Stimulated activated CD8-positive, alpha-beta memory T cell treated with anti-CD3 and anti-CD28 coated beads, Interleukin-4, amount 100 ng/mL, for 4 hours (primary cell): ENCODE results near the gene ICAM2.

Source experiments
- DNase-seq, 2 donors: peaks; one replicate each; pipeline ENCODE4 v3.0.0-alpha.2; 2020; ENCODE audit warnings: low read depth in 2 of 2, low spot score in 1 of 2

ICAM2 gene

GRCh38 chr17:63975541-63976092 is 44.8 kb downstream of the ICAM2 start:
- no peak for DNase-seq

- no peak for DNase-seq
Measured at GRCh38 chr17:63974594-63975192, 45.7 kb downstream of the ICAM2 start.

GRCh38 chr17:63973930-63974593 is 46.4 kb downstream of the ICAM2 start:
- DNase-seq = no peak

- no peak for DNase-seq
Measured at GRCh38 chr17:63973247-63973646, 47.2 kb downstream of the ICAM2 start.

GRCh38 chr17:63972796-63973195 is 47.6 kb downstream of the ICAM2 start, which contains the start of gene SCN4A:
SCN4A (minus strand) TSS chr17:63972918; CDS start chr17:63972841, 77 bp downstream.
- no peak for DNase-seq

GRCh38 chr17:63969278-63969677 is 51.2 kb downstream of the ICAM2 start:
- DNase-seq = no peak

GRCh38 chr17:63967953-63968352 is 52.5 kb downstream of the ICAM2 start:
- no peak for DNase-seq

GRCh38 chr17:63966646-63967264 is 53.7 kb downstream of the ICAM2 start:
- peak in 1 of 2 donors; percentile 35 for DNase-seq

- DNase-seq = no peak
Measured at GRCh38 chr17:63963123-63963522, 57.3 kb downstream of the ICAM2 start.

GRCh38 chr17:63962298-63962744 is 58.1 kb downstream of the ICAM2 start:
- DNase-seq = no peak

GRCh38 chr17:63961355-63962212 is 58.8 kb downstream of the ICAM2 start:
- no peak for DNase-seq

- no peak for DNase-seq
Measured at GRCh38 chr17:63960430-63960829, 60.0 kb downstream of the ICAM2 start.

- DNase-seq = no peak
Measured at GRCh38 chr17:63960006-63960405, 60.4 kb downstream of the ICAM2 start.

- DNase-seq = no peak
Measured at GRCh38 chr17:63956296-63956920, 64.0 kb downstream of the ICAM2 start.

GRCh38 chr17:63955791-63956190 is 64.6 kb downstream of the ICAM2 start:
- DNase-seq = no peak

- no peak for DNase-seq
Measured at GRCh38 chr17:63955232-63955631, 65.2 kb downstream of the ICAM2 start.

- no peak for DNase-seq
Measured at GRCh38 chr17:63954402-63955063, 65.9 kb downstream of the ICAM2 start.
